PC-3 (cell line): ENCODE results near the gene TCAP. TPM values are rescaled to one million over a fixed set of nuclear protein-coding genes. Genes with fewer than 3 reads are reported as not detected.

ENCODE experiments used
- ATAC-seq: fragments of 200-7000 bp; cut with Tn5 transposase; 2 replicates; pipeline ENCODE4 v1.9.1; 2020; ENCODE audit warnings: mild to moderate bottlenecking, moderate library complexity
- BruUV-seq: library from RNA; stranded (reverse); fragments of 400-500 nt; replicated peaks from 2 replicates; lab custom pipeline; 2021; lab: Mats Ljungman, UMichigan
- CTCF ChIA-PET: fragments of 300-600 bp; sonication (Branson Sonifier 250); formaldehyde crosslinking; loops from one replicate; lab custom pipeline; 2022; ENCODE audit warnings: antibody characterized with exemption; lab: Charles Lee
- POLR2A ChIA-PET: fragments of 300-600 bp; sonication (Branson Sonifier 250); formaldehyde crosslinking; loops from one replicate; lab custom pipeline; 2022; ENCODE audit warnings: antibody characterized with exemption; ENCODE audit not compliant: unreplicated experiment; lab: Charles Lee
- DNase-seq: peaks from one replicate; pipeline ENCODE4 v3.0.0-alpha.2; 2015
- H2AFZ ChIP-seq: fragments of 300-600 bp; sonication (generic); 2 replicates; pipeline ENCODE4 v1.6.0; 2016; ENCODE audit warnings: antibody characterized with exemption, low read length
- H3F3A ChIP-seq: fragments of 300-600 bp; sonication (generic); one replicate; pipeline ENCODE4 v1.6.0; 2017; ENCODE audit warnings: antibody characterized with exemption, low read length, control low read depth, mild to moderate bottlenecking; ENCODE audit not compliant: unreplicated experiment
- H3K27ac ChIP-seq: fragments of 300-600 bp; sonication (generic); 2 replicates; pipeline ENCODE4 v1.5.1; 2016; ENCODE audit warnings: mild to moderate bottlenecking, low read length
- H3K27me3 ChIP-seq: fragments of 300-600 bp; sonication (generic); 2 replicates; pipeline ENCODE4 v1.6.1; 2016; ENCODE audit warnings: low read length, mixed read lengths
- H3K36me3 ChIP-seq: fragments of 300-600 bp; sonication (generic); 2 replicates; pipeline ENCODE4 v1.6.1; 2016; ENCODE audit warnings: low read depth, mixed run types, low read length, mixed read lengths
- H3K4me1 ChIP-seq: fragments of 300-600 bp; sonication (generic); 2 replicates; pipeline ENCODE4 v1.5.1; 2016; ENCODE audit warnings: low read length; ENCODE audit not compliant: insufficient read depth
- H3K4me2 ChIP-seq: fragments of 300-600 bp; sonication (generic); 2 replicates; pipeline ENCODE4 v1.6.0; 2016; ENCODE audit warnings: low read length
- H3K4me3 ChIP-seq: fragments of 300-600 bp; sonication (generic); 2 replicates; pipeline ENCODE4 v1.5.1; 2016; ENCODE audit warnings: mild to moderate bottlenecking, low read length, mixed read lengths
- H3K79me2 ChIP-seq: fragments of 300-600 bp; sonication (generic); 2 replicates; pipeline ENCODE4 v1.6.1; 2017; ENCODE audit warnings: low read length, mixed read lengths
- H3K9ac ChIP-seq: fragments of 300-600 bp; sonication (generic); 2 replicates; pipeline ENCODE4 v1.6.0; 2016; ENCODE audit warnings: mild to moderate bottlenecking, low read length
- H3K9me2 ChIP-seq: fragments of 300-600 bp; sonication (generic); replicated peaks from 2 replicates; pipeline ENCODE4 v1.6.1; 2016; ENCODE audit warnings: mixed run types, low read length, mixed read lengths
- H3K9me3 ChIP-seq: fragments of 300-600 bp; sonication (generic); 2 replicates; pipeline ENCODE4 v1.6.1; 2016; ENCODE audit warnings: low read length, mixed read lengths
- H4K20me1 ChIP-seq: fragments of 300-600 bp; sonication (generic); 2 replicates; pipeline ENCODE4 v1.6.1; 2016; ENCODE audit warnings: low read length, mixed read lengths
- CTCF ChIP-seq: fragments of 300-600 bp; sonication (generic); conservative IDR thresholded peaks from 2 replicates; pipeline ENCODE4 v1.5.1; 2017; ENCODE audit warnings: antibody characterized with exemption, low read depth, mild to moderate bottlenecking, low read length
- EZH2 ChIP-seq: fragments of 300-600 bp; sonication (generic); IDR thresholded peaks from one replicate; pipeline ENCODE4 v1.6.1; 2017; ENCODE audit warnings: antibody characterized with exemption, mild to moderate bottlenecking, low read length; ENCODE audit not compliant: unreplicated experiment
- EZH2phosphoT487 ChIP-seq: fragments of 300-600 bp; sonication (generic); IDR thresholded peaks from 2 replicates; pipeline ENCODE4 v1.6.1; 2018; ENCODE audit warnings: mild to moderate bottlenecking, antibody characterized with exemption, low read length, borderline replicate concordance
- intact Hi-C: fragments of 100-400 bp; cut with micrococcal nuclease; formaldehyde crosslinking; loops from 2 replicates; pipeline ENCODE4 v1.9.0; 2023
- total RNA-seq: library from RNA; depleted of rRNA; stranded (reverse); fragments of >200 nt; gene quantifications from 2 replicates; pipeline ENCODE4 v1.2.3, GENCODE V29; 2014

TCAP gene
- total RNA-seq, 1 experiment from 2014 or later, result 0.51 TPM

- H3K4me1 ChIP-seq, result no peaks in the 10 kb centered on the region
- no peaks in the 10 kb centered on the region for H3F3A ChIP-seq
- DNase-seq (no peak), ATAC-seq (no peak)
- no peaks in the 10 kb centered on the region for H3K27me3 ChIP-seq
- intact Hi-C loops, result no loop called here
- POLR2A ChIA-PET, result no interaction called here
- no peaks in the 10 kb centered on the region for H3K9me2 ChIP-seq
- no peak overlapping the region for H3K9ac ChIP-seq
- no peak overlapping the region for H3K4me3 ChIP-seq
- BruUV-seq, result no TSS peak
- H3K9me3 ChIP-seq, result no peaks in the 10 kb centered on the region
- CTCF ChIA-PET, result no interaction called here
- no peak for TF ChIP-seq EZH2
- no peak for TF ChIP-seq CTCF
- no peak for TF ChIP-seq EZH2phosphoT487
- H3K27ac ChIP-seq, result no peak overlapping the region
- no peaks in the 10 kb centered on the region for H3K79me2 ChIP-seq
- no peak overlapping the region for H3K4me2 ChIP-seq
- H2AFZ ChIP-seq, result no peak overlapping the region
- no peaks in the 10 kb centered on the region for H3K36me3 ChIP-seq
- no peaks in the 10 kb centered on the region for H4K20me1 ChIP-seq
Observed at GRCh38 chr17:39660397-39661385, 4.5 kb upstream of the TCAP start.

- no peaks in the 10 kb centered on the region for H3K4me1 ChIP-seq
- H4K20me1 ChIP-seq, result no peaks in the 10 kb centered on the region
- no peak for ATAC-seq
- no peak overlapping the region for H3K27ac ChIP-seq
- intact Hi-C loops, result no loop called here
- H3K79me2 ChIP-seq, result no peaks in the 10 kb centered on the region
- CTCF ChIA-PET, result no interaction called here
- no peaks in the 10 kb centered on the region for H3K27me3 ChIP-seq
- TF ChIP-seq CTCF, result no peak
- BruUV-seq, result no TSS peak
- H3K4me3 ChIP-seq, result no peak overlapping the region
- POLR2A ChIA-PET, result no interaction called here
- no peaks in the 10 kb centered on the region for H3K36me3 ChIP-seq
- H2AFZ ChIP-seq, result no peak overlapping the region
- no peaks in the 10 kb centered on the region for H3K9me3 ChIP-seq
- H3K9ac ChIP-seq, result no peak overlapping the region
- no peak overlapping the region for H3K4me2 ChIP-seq
- no peaks in the 10 kb centered on the region for H3F3A ChIP-seq
- no peak for DNase-seq
- no peaks in the 10 kb centered on the region for H3K9me2 ChIP-seq
Observed at GRCh38 chr17:39661744-39662541, 3.2 kb upstream of the TCAP start.
